Activated naive CD4-positive, alpha-beta T cell treated with anti-CD3 and anti-CD28 coated beads, Interleukin-2, amount 10 ng/mL, durations not matched to agents 7 days and 5 days (primary cell): ENCODE data around the gene COL5A1.

Experiments
- CTCF ChIA-PET: fragments of 350-600 bp; sonication (Branson Sonifier 250); formaldehyde crosslinking; loops from one replicate; lab custom pipeline; 2021; ENCODE audit warnings: antibody characterized with exemption; lab: Charles Lee
- DNase-seq: peaks from one replicate; pipeline ENCODE4 v3.0.0-alpha.2; 2020
- H3K27ac Mint-ChIP-seq: one replicate; pipeline ENCODE4 v1.8.0; 2021; ENCODE audit warnings: mild to moderate bottlenecking, moderate library complexity, mixed read lengths
- H3K27me3 Mint-ChIP-seq: one replicate; pipeline ENCODE4 v1.8.0; 2021; ENCODE audit warnings: mild to moderate bottlenecking, mixed read lengths
- H3K36me3 Mint-ChIP-seq: one replicate; pipeline ENCODE4 v1.8.0; 2021; ENCODE audit warnings: mixed read lengths
- H3K4me1 Mint-ChIP-seq: one replicate; pipeline ENCODE4 v1.8.0; 2021; ENCODE audit warnings: mixed read lengths
- H3K4me3 Mint-ChIP-seq: one replicate; pipeline ENCODE4 v1.8.0; 2021; ENCODE audit warnings: mild to moderate bottlenecking, moderate library complexity, mixed read lengths
- H3K9me3 Mint-ChIP-seq: one replicate; pipeline ENCODE4 v1.8.0; 2021; ENCODE audit warnings: mixed read lengths

Gene COL5A1

DNA sequence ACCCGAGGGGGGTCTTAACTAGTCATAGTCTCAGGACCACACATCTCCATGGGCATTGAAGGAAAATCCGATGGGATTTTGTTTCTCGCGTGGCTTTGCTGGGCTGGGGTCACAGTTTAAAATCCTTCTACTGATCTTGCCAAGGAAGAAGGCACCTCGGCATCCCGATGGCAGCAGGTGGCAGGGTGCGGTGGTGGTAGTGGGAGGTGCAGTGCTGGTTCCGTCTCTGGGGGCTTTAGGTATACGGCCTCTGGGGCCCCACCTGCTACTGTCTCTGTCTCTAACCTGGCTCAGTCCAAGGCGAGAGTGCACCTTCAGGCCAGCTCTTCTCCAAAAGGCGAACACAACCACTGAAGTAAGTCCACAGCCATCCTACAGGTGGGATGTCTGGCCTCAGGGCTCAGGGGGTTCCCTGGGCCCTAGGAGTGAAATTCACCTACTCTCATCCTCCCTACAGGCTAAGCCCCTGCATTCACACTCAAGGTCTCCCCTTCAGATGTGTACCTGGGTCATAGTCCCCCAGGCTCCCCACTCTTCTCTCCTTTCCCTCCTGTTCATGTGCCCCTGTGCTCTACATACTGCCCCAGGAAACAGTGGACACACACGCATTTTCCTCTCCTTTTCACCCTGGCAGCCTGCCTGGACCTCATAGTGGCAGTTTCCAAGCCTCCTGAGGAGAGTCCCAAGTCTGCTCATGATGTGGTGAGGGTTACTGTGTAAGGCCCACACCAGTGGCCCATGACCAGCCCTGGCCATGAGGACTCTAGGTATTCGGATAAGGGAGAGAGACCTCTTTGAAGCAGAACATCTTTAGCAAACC lies 238.3 kb downstream of the COL5A1 start:
- Mint-ChIP-seq H3K27me3 (no peaks in the 10 kb centered on the region), H3K4me3 (no peak overlapping the region), H3K27ac (no peak overlapping the region), H3K9me3 (no peaks in the 10 kb centered on the region), H3K36me3 (no peaks in the 10 kb centered on the region), H3K4me1 (no peaks in the 10 kb centered on the region)
- CTCF ChIA-PET = no interaction called here
- no peak for DNase-seq

DNA sequence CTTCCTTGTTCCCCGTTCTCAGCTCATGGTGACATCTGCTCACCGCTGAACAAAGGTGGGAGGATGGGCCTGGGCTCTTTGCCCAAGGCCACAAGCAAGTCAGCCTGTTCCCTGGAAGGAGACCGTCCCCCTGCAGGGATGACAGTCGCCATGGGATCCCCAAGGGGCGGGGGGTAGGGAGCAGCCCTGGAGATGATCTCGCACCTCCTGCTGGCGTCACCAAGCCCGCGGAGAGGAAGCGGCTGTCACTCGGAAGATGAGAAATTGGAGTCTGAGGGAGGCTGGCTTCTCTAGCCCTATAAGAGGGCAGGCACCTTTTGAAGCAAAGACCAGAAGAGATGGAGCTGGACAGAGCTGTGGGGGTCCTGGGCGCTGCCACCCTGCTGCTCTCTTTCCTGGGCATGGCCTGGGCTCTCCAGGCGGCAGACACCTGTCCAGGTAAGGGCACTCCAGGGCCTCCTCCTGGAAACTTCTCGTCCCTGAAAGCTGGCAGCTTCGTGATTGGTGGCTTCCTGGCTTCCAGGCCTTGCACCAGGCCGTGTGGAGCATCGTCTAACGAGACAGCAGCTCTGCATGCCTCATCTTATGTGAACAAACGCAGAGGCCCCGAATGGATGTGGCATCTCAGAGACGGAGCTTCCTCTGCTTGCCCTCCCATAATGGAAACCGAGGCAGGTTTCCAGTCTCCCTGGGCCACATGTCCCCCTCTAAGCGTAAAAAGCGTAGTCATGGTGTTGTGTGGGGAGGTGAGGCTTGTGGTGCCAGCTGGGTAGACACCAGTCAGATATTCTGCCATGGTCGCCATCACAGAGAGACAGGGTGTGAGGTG lies 239.1 kb downstream of the COL5A1 start, which contains the start of gene FCN2:
Gene FCN2 (plus strand): TSS at position 327 of the 829 bp plus-strand sequence. CDS start 12 bp downstream, at position 339.
- Mint-ChIP-seq H3K9me3 (no peaks in the 10 kb centered on the region), H3K36me3 (no peaks in the 10 kb centered on the region), H3K4me3 (no peak within 1 kb of the TSS), H3K4me1 (no peaks in the 10 kb centered on the region), H3K27me3 (no peaks in the 10 kb centered on the region), H3K27ac (no peak within 1 kb of the TSS)
- DNase-seq = no peak
- CTCF ChIA-PET = no interaction called here

DNA sequence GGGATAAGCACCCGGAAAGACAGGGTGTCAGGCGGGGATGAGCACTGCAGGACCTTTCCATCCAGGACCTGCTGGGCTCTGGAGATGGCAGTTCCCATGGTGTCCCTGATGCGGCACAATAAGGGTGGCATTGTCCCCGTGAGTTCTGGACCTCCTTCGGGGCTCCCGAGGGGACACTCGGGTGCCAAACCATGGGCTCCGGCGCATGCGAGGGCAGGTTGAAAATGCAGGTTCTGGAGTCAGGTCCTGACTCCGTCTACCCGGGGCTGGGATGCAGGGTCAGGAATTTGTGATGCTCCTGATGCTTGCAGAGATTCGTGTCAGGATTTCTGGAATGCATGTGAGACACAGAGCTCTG lies 239.7 kb downstream of the COL5A1 start:
- H3K4me3 Mint-ChIP-seq = no peak overlapping the region
- H3K4me1 Mint-ChIP-seq = no peaks in the 10 kb centered on the region
- H3K27ac Mint-ChIP-seq = no peak overlapping the region
- no peaks in the 10 kb centered on the region for H3K9me3 Mint-ChIP-seq
- H3K27me3 Mint-ChIP-seq = no peaks in the 10 kb centered on the region
- CTCF ChIA-PET = no interaction called here
- DNase-seq = no peak
- H3K36me3 Mint-ChIP-seq = no peaks in the 10 kb centered on the region

DNA sequence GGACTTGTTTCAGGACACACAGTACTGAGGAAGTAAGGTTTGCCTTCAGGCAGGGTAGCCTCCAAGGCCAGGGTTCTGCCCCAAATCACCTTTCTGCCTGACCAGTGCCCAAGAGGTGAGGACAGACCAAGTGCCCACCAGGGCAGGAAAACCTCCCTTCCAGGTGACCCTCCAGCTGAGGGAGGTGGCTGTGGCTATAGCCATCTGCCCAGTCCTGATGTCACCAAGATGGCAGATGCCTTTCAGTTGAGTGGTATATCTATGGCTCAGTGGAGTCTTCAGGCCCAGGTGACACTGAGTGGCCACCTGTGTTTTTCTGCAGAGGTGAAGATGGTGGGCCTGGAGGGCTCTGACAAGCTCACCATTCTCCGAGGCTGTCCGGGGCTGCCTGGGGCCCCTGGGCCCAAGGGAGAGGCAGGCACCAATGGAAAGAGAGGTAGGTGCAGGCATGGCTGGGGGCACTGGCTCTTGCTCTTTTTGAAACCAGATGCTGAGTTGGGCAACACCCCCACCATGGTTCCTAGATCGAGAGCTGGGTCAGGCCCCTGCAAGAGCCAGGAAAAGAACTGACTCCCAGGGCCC lies 240.7 kb downstream of the COL5A1 start:
- H3K27ac Mint-ChIP-seq = no peak overlapping the region
- H3K4me1 Mint-ChIP-seq = no peaks in the 10 kb centered on the region
- no peaks in the 10 kb centered on the region for H3K27me3 Mint-ChIP-seq
- no peaks in the 10 kb centered on the region for H3K36me3 Mint-ChIP-seq
- H3K9me3 Mint-ChIP-seq = no peaks in the 10 kb centered on the region
- no peak for DNase-seq
- H3K4me3 Mint-ChIP-seq = no peak overlapping the region
- CTCF ChIA-PET = no interaction called here

DNA sequence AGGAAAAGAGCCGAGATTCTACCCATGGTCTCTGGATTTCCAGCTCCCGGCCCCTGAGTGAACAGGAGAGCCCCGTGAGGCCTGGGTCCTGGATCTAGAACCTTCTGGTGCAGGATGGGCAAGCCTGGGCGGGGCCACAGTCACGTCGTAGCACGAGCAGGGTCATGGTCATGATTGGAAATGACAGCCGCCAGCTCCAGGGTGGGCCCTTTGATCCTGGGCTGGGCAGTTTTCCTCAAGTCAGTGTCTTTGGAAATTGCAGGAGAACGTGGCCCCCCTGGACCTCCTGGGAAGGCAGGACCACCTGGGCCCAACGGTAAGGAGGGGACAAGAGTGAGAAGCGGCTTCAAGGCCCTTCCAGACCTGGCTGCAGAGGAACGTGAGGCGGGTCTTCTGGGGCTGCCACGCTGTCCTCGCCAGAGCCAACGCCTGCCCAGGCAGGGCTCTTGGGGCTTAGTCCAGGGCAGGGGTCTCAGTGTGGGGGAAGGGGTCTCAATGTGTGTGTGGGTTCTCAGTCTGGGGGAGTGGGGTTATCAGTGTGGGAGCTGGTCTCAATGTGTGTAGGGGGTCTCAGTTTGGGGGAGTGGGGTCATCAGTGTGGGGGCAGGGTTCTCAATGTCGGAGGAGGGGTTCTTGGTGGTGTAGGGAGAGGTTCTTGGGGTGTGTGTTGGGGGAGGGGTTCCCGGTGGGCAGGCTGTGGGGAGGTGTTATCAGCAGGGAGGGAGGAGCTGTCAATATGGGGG lies 241.6 kb downstream of the COL5A1 start:
- CTCF ChIA-PET = no interaction called here
- Mint-ChIP-seq H3K4me1 (no peaks in the 10 kb centered on the region), H3K27me3 (peaks cover 8% of the 10 kb centered on the region), H3K9me3 (no peaks in the 10 kb centered on the region), H3K4me3 (no peak overlapping the region), H3K27ac (no peak overlapping the region), H3K36me3 (no peaks in the 10 kb centered on the region)
- no peak for DNase-seq

DNA sequence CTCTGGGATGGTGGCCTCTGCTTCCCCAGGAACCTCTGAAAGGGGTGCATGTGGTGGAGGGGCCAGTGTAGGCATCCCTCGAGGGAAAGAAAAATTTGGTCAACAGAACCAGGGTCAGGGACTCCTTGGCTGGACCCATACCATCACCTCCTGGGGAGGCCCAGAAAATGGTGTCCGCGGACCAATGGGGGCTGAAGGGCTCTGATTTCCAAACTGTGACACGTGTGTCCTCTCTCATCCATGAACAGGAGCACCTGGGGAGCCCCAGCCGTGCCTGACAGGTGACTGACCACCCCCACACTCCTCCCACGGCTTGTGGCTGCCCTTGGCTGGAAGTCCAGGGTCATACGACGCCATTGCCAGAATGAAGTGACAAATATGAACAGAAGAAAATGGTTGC lies 242.9 kb downstream of the COL5A1 start:
- no peak overlapping the region for H3K27ac Mint-ChIP-seq
- no peaks in the 10 kb centered on the region for H3K36me3 Mint-ChIP-seq
- CTCF ChIA-PET = no interaction called here
- no peaks in the 10 kb centered on the region for H3K9me3 Mint-ChIP-seq
- H3K4me1 Mint-ChIP-seq = no peaks in the 10 kb centered on the region
- no peak overlapping the region for H3K4me3 Mint-ChIP-seq
- no peak for DNase-seq
- peaks cover 10% of the 10 kb centered on the region for H3K27me3 Mint-ChIP-seq

DNA sequence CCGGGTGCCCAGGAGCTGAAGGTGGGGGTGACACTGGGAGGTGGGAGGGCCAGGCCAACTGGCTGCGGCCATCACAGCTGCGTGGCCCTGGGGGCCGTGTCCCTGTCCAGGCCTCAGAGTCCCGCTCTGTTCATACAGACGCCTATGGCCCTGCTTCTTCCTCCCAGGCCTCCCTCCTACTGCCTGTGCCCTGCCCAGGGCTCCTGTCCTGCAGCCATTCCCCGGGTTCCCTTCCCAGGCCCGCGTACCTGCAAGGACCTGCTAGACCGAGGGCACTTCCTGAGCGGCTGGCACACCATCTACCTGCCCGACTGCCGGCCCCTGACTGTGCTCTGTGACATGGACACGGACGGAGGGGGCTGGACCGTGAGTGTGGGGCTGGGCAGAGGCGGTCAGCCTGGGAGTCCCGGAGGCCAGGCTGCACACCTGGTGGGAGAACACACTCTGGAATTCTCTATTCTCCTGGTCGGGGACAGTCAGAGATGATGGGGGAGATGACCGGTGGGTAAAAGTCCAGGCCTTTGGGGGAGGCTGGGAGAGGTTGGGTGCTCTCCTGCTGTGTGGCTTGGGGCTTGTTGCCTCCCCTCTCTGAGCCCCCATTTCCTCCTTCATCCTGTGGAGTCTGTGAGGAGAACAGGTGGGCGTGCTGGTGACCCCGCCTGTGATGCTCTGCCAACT lies 243.5 kb downstream of the COL5A1 start:
- H3K36me3 Mint-ChIP-seq = no peaks in the 10 kb centered on the region
- H3K27me3 Mint-ChIP-seq = peaks cover 10% of the 10 kb centered on the region
- no peaks in the 10 kb centered on the region for H3K9me3 Mint-ChIP-seq
- no peak for DNase-seq
- CTCF ChIA-PET = no interaction called here
- H3K4me3 Mint-ChIP-seq = no peak overlapping the region
- H3K4me1 Mint-ChIP-seq = no peaks in the 10 kb centered on the region
- no peak overlapping the region for H3K27ac Mint-ChIP-seq

DNA sequence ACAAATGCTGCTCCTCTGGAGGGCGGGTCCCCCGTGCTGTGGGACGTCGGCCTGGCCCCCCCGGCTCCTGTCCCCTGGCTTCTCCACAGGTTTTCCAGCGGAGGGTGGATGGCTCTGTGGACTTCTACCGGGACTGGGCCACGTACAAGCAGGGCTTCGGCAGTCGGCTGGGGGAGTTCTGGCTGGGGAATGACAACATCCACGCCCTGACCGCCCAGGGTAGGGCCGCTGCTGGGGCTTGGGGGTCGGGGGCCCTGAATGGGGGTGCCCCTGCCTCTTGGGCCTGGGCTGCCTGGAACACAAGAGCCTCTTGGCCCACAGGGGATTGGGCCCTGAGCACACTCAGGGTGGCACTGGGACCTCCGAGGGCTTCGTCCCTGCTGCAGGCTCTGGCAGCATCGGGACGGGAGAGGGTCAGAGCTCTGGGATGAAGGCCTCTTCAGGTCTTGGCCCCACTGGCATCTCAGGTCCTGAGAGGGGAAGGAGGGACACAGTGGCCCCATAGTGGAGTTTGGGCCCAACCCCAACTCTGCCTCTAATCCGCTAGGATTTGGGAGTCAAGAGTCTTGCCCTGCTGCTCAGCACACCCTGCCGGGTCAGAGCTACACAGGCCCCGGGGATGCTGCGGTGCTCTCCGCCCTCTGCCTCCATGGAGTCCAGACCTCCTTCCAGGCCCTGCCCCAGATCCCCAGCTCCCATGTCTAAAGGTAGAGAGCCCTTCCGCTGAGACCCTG lies 244.2 kb downstream of the COL5A1 start:
- Mint-ChIP-seq H3K27ac (no peak overlapping the region), H3K4me3 (no peak overlapping the region), H3K36me3 (no peaks in the 10 kb centered on the region), H3K9me3 (no peaks in the 10 kb centered on the region), H3K4me1 (no peaks in the 10 kb centered on the region), H3K27me3 (peaks cover 10% of the 10 kb centered on the region)
- no peak for DNase-seq
- CTCF ChIA-PET = no interaction called here

DNA sequence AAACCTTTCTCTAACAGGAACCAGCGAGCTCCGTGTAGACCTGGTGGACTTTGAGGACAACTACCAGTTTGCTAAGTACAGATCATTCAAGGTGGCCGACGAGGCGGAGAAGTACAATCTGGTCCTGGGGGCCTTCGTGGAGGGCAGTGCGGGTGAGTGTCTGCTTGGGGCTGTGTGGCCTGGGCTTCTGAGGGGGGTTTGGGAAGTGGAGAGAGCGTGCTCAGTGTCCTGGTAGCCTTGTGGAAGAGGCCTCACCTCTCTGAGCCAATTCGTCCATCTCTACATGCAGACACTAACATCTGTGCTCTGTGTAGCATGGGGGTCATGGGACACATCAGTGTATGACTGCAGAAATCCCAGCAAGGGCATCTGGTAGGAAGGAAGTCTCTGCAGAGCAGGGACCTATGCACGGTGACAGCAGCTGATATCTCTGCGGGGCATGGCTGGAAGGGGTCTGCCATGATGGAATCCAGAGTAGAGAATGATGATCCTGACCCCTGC lies 244.9 kb downstream of the COL5A1 start:
- no peaks in the 10 kb centered on the region for H3K36me3 Mint-ChIP-seq
- no peaks in the 10 kb centered on the region for H3K9me3 Mint-ChIP-seq
- H3K4me1 Mint-ChIP-seq = no peaks in the 10 kb centered on the region
- H3K27me3 Mint-ChIP-seq = peaks cover 10% of the 10 kb centered on the region
- H3K27ac Mint-ChIP-seq = no peak overlapping the region
- no peak for DNase-seq
- CTCF ChIA-PET = no interaction called here
- H3K4me3 Mint-ChIP-seq = no peak overlapping the region

DNA sequence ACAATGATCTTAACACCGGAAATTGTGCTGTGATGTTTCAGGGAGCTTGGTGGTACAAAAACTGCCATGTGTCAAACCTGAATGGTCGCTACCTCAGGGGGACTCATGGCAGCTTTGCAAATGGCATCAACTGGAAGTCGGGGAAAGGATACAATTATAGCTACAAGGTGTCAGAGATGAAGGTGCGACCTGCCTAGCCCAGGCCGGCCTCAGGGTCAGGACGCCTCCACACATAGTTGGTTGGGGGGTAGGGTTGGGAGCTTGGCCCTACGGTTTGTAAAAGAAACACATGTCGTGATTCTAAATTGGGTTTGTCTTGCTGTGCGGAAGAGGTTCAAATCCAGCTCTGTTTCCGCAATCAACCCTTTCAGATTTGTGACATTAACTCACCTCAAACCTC lies 245.6 kb downstream of the COL5A1 start:
- no peaks in the 10 kb centered on the region for H3K9me3 Mint-ChIP-seq
- DNase-seq = no peak
- H3K4me1 Mint-ChIP-seq = no peaks in the 10 kb centered on the region
- H3K36me3 Mint-ChIP-seq = no peaks in the 10 kb centered on the region
- H3K4me3 Mint-ChIP-seq = no peak overlapping the region
- CTCF ChIA-PET = no interaction called here
- H3K27ac Mint-ChIP-seq = no peak overlapping the region
- H3K27me3 Mint-ChIP-seq = peaks cover 10% of the 10 kb centered on the region

DNA sequence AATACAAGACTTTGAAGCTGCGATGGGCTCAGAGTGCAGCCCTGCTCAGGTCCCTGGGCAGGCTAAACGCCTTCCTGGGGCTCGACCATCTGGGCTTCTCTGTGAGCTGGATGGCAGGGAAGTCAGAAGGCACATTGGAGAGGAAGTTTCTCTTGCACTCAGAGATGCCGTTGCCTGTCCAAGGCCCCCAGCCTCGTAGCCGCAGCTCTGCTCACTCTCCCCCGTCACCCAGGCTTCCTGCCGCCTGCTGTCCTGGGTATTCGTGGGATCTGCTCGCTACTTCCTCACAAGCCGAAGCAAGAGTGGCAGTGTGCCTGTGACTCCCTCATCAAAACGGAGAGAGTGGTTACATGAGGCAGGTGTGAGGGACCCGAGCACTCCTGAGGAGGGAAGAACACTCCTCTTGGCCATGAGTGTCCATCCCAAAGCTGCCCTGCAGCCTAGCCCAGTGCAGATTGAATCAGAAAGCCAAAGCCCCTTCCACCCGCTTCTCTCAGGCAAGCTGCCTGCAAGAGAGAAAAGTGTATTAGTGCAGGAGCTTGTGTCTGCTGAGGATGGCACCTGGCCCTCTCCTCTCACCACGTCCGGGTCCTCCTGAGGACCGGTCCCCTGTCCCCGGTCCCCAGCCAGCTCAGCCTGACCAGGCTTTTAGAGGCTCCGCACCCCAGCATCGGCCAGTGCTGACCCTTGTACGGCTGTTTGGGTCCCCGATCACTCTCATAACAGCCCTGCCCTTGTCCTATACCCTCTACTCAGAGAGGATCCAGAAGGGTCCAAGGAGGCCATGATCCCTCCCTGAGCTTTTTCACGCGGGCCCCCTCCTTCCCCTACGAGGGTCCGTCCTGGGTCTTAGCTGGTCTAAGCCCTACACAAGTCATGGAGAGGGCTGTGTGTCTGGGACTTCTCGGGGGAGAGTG lies 246.3 kb downstream of the COL5A1 start:
- no peak overlapping the region for H3K27ac Mint-ChIP-seq
- CTCF ChIA-PET = no interaction called here
- DNase-seq = no peak

DNA sequence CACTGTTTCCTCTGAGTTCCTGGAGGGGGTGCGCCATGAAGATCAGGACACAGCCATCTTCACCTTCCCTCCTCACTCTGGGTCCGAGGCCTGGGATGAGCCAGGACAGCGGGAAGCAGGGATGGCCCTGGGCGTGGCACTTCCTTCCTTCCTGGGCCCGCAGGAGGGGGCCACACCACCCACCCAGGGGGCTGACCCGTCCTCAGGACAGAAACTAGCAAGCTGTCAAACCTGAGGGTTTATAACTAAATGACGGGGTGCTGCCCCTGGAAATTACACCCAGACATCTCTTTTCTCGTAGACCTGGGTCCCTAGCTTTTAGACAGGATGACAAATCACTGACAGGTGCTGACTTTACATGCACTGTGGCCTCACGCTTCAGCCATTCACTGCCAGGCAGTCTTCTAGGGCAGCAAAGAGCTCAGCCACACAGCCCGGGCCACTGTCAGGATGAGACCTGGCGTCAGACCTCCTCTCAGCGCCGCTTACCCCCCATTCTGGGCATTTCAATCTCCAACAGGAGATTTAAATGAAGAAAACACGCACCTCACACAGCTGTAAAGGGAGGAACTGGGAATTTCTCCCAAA lies 247.1 kb downstream of the COL5A1 start:
- Mint-ChIP-seq H3K27me3 (peaks cover 10% of the 10 kb centered on the region), H3K9me3 (no peaks in the 10 kb centered on the region), H3K27ac (no peak overlapping the region), H3K4me3 (no peak overlapping the region), H3K4me1 (no peaks in the 10 kb centered on the region), H3K36me3 (no peaks in the 10 kb centered on the region)
- DNase-seq = no peak
- CTCF ChIA-PET = no interaction called here

More for the DNA sequence above, 246.3 kb downstream of the COL5A1 start:
- Mint-ChIP-seq H3K4me1 (no peaks in the 10 kb centered on the region), H3K9me3 (no peaks in the 10 kb centered on the region), H3K4me3 (no peak overlapping the region), H3K36me3 (no peaks in the 10 kb centered on the region), H3K27me3 (peaks cover 10% of the 10 kb centered on the region)
